Activated effector memory CD4-positive, alpha-beta T cell treated with Interleukin-2 at 50 U/mL for 16 hours (primary cell): Measurements from ENCODE around the gene CSMD2.

Experiments used
- DNase-seq: peaks from one replicate; pipeline ENCODE4 v3.0.0-alpha.2; 2020

The CSMD2 gene

GRCh38 chr1:33727310-33727709 lies 437.7 kb downstream of the CSMD2 start:
- DNase-seq: no peak

DNA sequence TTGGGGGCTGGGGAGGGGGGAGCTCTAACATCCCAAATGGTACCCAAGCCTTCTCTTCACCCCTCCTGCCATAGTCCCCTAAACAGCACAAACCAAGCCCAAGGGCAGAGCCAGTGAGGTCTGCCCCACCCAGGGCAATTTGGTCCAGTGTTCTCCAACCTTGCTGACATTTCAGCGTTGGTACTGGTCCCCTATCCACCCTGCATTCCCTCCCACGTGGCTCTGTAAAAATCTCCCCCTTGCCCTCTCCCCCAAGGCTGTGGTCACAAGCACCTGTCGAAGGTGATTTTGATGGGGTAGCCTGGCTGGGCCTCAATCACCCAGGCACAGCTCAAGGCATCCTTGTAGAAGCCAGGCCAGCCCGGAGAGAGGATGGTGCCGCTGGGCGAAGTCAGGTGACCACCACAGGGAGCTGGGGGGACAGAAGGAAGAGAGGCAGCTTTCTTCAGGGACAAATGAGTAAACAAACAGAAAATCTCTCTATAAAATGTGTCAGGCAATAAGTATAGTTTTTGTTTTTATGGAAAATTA lies 438.7 kb downstream of the CSMD2 start:
- no peak for DNase-seq

DNA sequence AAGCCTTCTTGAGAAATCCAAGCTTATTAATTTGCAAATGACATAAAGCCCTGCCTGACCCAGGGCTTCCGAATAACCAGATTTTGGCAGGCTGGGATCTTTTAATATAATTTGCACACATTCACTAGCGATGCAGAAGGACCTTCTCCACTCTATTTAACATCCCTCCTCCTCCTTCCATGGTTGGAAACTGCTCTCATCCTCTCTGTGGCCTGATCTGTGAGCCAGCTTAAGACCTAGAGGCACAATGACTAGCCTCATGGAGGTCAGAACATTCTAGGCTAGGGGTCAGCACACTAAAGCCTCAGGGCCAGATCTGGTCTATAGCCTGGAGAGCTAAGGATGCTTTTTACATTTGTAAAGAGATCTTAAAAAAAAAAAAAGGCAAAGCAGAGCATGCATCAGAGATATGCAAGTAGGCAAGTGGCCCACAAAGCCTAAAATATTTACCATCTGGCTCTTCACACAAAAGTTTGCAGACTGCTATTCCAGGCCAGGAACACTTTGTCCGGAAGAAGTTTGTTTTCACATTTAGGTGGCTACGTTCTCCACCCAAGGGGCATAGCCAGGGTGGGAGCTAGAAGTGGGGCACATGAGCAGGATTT lies 439.4 kb downstream of the CSMD2 start:
- DNase-seq: no peak

DNA sequence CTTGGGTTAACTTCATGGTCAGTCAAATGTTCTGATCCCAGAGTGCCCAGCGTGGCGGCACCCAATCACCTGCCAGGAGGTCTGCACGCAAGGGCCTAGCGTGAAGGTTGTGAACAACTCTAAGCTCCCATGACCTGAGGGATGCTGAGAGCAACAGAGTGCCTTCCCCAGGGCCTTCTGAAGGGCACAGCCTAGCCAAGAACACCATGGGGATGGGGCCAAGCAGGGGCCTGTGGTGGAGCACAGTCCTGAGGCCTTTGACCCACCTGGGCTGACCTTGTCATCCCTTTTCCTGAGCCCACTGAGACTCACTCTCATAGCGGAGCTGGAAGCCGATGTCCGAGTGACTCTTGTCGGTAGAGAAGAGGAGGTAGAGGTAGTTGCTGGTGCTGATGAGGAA lies 440.0 kb downstream of the CSMD2 start:
- no peak for DNase-seq

GRCh38 chr1:33724348-33724747 lies 440.7 kb downstream of the CSMD2 start:
- DNase-seq: no peak

DNA sequence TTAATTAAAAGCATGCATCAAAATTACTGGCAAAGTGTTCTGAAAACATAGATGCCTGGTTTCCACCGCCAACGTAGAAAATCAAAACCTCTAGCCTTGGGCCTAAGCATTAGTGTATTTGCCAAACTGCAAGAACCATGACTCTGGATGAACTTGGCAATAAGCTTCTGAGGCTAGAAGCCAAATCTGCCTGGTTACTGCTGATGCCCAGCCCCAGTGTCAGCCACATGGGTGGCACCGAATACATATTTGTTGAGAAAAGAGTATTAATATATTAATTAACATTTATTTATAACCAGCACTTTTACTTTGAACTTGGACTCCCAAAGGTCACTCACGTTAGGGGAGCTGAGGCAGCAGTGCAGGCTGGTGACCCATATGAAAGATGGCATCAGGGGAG lies 441.8 kb downstream of the CSMD2 start:
- DNase-seq: no peak

GRCh38 chr1:33721301-33721815 lies 443.7 kb downstream of the CSMD2 start:
- no peak for DNase-seq

GRCh38 chr1:33719771-33720670 lies 445.0 kb downstream of the CSMD2 start:
- no peak for DNase-seq

DNA sequence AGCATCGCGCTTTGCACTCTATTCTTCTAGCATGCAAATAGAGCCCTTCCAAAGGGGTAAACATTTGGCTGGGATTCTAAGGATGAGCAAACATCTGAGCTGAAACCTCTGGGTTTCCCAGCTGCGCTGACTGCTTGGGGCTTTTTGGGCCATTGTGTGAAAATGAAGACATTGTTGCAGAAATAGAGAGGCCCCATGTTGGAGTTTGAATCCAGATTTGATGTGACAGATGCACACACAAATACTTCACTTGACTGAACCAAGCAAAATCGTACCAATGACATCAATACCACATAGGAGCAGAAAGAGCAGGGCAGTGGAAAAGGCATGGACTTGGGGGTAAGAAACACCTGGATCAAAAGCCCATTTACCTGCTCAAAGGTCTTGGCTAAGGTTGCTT lies 445.7 kb downstream of the CSMD2 start:
- DNase-seq: no peak

- DNase-seq: no peak
Observed at GRCh38 chr1:33718186-33718585, 446.8 kb downstream of the CSMD2 start.

GRCh38 chr1:33716976-33717688 lies 447.9 kb downstream of the CSMD2 start:
- no peak for DNase-seq

- no peak for DNase-seq
Observed at GRCh38 chr1:33715195-33715811, 449.7 kb downstream of the CSMD2 start.

DNA sequence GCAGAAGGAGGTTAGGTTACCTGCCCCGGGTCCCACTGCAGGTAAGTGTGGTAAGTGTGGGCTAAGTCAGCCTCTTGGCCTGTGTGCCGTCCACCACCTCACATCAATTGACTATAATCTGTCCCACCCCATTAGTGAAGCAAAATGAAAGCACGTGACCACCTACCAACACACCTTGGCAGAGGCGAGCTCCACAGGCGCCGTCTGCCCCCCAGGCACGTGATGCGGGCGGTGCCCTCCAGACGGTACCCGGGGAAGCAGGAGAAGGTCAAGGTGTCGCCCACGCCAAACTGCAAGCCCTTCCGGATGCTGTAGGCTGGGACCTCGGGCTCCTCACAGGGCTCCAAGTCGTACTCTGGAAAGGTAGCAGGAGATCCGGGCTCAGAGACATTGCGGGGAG lies 450.6 kb downstream of the CSMD2 start:
- DNase-seq: no peak

- DNase-seq: no peak
Observed at GRCh38 chr1:33713058-33713877, 451.8 kb downstream of the CSMD2 start.

GRCh38 chr1:33712186-33712585 lies 452.8 kb downstream of the CSMD2 start:
- no peak for DNase-seq

DNA sequence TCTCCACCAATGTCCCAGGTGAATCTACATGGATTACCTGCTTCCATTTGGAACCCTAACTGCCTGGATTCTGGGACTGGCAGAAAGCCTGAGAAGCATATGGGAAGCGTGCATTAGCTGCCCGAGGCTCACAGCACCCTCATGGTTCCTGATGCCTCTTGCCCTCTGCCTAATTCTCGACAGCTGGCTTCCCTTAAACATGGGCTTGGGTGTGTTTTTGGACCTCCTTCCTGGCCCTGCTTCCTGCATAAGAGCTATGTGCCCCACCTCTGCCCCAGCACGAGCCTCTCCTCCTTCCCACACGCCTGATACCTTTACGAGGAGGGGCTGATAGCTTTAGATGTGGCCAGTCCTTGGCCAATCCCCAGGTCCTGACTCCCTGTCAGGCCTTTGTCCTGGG lies 453.5 kb downstream of the CSMD2 start:
- no peak for DNase-seq

DNA sequence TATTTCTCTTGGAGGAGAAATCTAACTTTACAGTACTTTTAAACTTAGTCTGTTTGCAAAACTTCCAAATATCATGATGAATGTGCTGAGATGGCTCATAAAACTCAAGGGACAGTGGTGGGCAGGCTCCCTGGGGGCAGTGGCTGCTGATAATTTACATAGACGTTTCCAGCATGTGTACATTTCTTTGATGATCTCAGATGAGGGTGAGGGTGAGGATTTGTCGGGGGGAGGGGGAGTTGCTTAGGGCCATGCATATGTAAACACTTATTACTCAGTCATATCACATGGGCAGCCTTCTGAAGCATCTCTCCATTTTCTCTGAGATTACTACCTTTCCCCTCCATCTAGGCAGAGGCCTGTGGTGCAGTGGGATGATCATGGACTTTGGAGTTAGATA lies 454.1 kb downstream of the CSMD2 start:
- no peak for DNase-seq

- DNase-seq: no peak
Observed at GRCh38 chr1:33709783-33710718, 455.0 kb downstream of the CSMD2 start.

GRCh38 chr1:33709174-33709782 lies 455.8 kb downstream of the CSMD2 start:
- no peak for DNase-seq

- DNase-seq: no peak
Observed at GRCh38 chr1:33706634-33707255, 458.3 kb downstream of the CSMD2 start.
